Astrocyte (in vitro differentiated cells and primary cell): ENCODE results near the gene KASH5.

Experiments used
- CTCF ChIP-seq: IDR thresholded peaks from 2 replicates; pipeline ENCODE4 v1.5.1; 2011; ENCODE audit warnings: low read depth, mild to moderate bottlenecking, inconsistent platforms, low read length, moderate library complexity; ENCODE audit not compliant: insufficient read depth
- EZH2 ChIP-seq: IDR thresholded peaks from 2 replicates; pipeline ENCODE4 v1.6.1; 2012; ENCODE audit warnings: mild to moderate bottlenecking, low read length, inconsistent platforms; ENCODE audit not compliant: insufficient read depth

DNA sequence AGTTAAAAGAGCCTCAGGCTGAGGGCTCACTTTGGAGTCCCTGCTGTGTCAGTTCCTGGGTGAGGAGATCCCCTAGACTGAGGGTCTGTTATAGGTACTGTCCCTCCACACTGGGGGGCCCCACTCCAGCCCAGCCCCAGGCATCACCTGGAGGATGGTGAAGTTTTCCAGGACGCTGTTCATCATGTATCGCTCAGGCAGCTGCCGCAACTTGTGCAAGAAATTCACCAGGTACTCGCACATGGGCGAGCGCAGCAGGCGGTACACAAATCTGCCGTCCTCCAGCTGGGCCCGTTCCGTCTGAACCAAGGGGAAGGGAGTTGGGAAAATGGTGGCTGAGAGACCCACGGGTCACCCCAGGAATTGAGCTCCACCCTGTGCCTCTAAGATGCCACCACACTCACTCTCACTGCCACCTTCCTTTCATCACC, 45.7 kb upstream of the KASH5 start:
- TF ChIP-seq CTCF (no peak), EZH2 (no peak)
